ENCODE measurements around the gene LIAS. TPM values are rescaled to one million over a fixed set of nuclear protein-coding genes. Genes with fewer than 3 reads are reported as not detected.

Gene LIAS
- total RNA-seq, 1 experiment from 2014 or later: 6.8 TPM

DNA sequence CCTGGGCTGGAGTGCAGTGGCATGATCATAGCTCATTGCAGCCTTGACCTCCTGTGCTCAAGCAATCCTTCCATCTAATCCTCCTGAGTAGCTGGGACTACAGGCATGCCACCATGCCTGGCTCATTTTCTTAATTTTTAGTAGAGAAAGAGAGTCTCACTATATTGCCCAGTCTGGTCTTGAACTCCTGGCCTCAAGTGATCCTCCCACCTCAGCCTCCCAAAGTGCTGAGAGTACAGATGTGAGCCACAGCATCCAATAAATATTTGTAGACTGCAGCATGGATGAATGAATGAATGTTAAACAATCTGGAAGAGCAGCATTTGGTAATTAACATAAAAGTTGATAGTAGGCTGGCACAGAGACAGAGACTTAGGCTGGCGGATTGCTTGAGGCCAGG is 32.1 kb upstream of the LIAS start:
- BruUV-seq (replicated peaks): no TSS peak
- ATAC-seq: no peak
- POLR2A ChIA-PET: no interaction called here

DNA sequence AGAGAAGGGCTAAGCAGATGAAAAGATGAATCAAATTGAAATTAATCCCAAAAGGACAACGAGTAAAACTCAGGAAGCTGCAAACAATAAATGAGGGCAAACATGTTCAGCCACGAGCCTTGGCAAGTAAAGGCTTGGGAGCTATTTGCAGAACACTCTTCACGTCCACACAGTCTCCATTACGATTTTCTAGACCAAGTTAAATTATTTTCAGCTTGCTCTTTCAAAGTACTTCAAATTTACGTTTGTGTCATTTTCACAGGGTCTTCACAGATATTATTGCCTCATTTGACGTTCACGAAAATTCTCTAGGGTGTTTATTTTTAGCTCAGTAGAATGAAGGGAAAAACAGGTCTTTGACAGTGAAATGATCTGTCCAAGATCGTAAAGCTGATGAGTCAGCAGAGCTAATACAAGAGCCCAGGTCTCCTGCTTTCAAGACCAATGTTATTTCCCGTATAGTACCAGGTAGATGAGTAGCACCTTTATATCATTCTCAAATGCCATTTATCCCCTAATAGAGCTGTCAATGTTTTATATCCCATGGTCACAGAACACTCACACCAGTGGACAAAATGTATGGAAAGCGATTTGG is 31.2 kb upstream of the LIAS start:
- ATAC-seq: no peak
- no TSS peak for BruUV-seq (replicated peaks)
- no peaks in the 10 kb centered on the region for H3K4me1 ChIP-seq (ENCODE audit: control insufficient read depth, insufficient read depth, low read length)
- in situ Hi-C loops (cut with HindIII; ENCODE audit: low pct_unique_long_range_greater_than_20kb, low sequenced_read_pairs): no loop called here
- no peaks in the 10 kb centered on the region for H3K27me3 ChIP-seq (ENCODE audit: control insufficient read depth, insufficient read depth, low read length)
- no peaks in the 10 kb centered on the region for H3K9me3 ChIP-seq (ENCODE audit: control insufficient read depth, insufficient read depth, low read depth, low read length)
- H3K4me3 ChIP-seq (ENCODE audit: low read depth in 2 of 2, low read length in 2 of 2): no peak overlapping the region
- H3K27ac ChIP-seq (ENCODE audit: low read length): no peak overlapping the region
- TF ChIP-seq POLR2AphosphoS5 (IDR thresholded peaks at IDR 0.05; ENCODE audit: low read depth, low read length) (no peak), TCF7L2 (IDR thresholded peaks at IDR 0.05; ENCODE audit: low read depth, low read length) (no peak), SIN3A (IDR thresholded peaks at IDR 0.05; ENCODE audit: borderline replicate concordance, insufficient read depth, low read depth, low read length) (no peak)
- TF ChIP-seq, protein P1, sequence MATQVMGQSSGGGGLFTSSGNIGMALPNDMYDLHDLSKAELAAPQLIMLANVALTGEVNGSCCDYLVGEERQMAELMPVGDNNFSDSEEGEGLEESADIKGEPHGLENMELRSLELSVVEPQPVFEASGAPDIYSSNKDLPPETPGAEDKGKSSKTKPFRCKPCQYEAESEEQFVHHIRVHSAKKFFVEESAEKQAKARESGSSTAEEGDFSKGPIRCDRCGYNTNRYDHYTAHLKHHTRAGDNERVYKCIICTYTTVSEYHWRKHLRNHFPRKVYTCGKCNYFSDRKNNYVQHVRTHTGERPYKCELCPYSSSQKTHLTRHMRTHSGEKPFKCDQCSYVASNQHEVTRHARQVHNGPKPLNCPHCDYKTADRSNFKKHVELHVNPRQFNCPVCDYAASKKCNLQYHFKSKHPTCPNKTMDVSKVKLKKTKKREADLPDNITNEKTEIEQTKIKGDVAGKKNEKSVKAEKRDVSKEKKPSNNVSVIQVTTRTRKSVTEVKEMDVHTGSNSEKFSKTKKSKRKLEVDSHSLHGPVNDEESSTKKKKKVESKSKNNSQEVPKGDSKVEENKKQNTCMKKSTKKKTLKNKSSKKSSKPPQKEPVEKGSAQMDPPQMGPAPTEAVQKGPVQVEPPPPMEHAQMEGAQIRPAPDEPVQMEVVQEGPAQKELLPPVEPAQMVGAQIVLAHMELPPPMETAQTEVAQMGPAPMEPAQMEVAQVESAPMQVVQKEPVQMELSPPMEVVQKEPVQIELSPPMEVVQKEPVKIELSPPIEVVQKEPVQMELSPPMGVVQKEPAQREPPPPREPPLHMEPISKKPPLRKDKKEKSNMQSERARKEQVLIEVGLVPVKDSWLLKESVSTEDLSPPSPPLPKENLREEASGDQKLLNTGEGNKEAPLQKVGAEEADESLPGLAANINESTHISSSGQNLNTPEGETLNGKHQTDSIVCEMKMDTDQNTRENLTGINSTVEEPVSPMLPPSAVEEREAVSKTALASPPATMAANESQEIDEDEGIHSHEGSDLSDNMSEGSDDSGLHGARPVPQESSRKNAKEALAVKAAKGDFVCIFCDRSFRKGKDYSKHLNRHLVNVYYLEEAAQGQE (IDR thresholded peaks at IDR 0.05; ENCODE audit: insufficient read depth in 1 of 2, low read depth in 2 of 2, low read length in 1 of 2): no peak
- TF ChIP-seq, protein P2, sequence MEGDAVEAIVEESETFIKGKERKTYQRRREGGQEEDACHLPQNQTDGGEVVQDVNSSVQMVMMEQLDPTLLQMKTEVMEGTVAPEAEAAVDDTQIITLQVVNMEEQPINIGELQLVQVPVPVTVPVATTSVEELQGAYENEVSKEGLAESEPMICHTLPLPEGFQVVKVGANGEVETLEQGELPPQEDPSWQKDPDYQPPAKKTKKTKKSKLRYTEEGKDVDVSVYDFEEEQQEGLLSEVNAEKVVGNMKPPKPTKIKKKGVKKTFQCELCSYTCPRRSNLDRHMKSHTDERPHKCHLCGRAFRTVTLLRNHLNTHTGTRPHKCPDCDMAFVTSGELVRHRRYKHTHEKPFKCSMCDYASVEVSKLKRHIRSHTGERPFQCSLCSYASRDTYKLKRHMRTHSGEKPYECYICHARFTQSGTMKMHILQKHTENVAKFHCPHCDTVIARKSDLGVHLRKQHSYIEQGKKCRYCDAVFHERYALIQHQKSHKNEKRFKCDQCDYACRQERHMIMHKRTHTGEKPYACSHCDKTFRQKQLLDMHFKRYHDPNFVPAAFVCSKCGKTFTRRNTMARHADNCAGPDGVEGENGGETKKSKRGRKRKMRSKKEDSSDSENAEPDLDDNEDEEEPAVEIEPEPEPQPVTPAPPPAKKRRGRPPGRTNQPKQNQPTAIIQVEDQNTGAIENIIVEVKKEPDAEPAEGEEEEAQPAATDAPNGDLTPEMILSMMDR (IDR thresholded peaks at IDR 0.05): no peak
- ChIA-PET CTCF (no interaction called here), POLR2A (no interaction called here)
- H3K36me3 ChIP-seq (ENCODE audit: control insufficient read depth, insufficient read depth, low read length): no peaks in the 10 kb centered on the region
- DNase-seq (ENCODE audit: low read depth, low spot score): no peak
- intact Hi-C loops (cut with micrococcal nuclease; ENCODE audit: unreplicated experiment): no loop called here

More for the DNA sequence above, 32.1 kb upstream of the LIAS start:
- Histone ChIP-seq H3K4me1 (ENCODE audit: control insufficient read depth, insufficient read depth, low read length) (no peaks in the 10 kb centered on the region), H3K27ac (ENCODE audit: low read length) (no peak overlapping the region), H3K36me3 (ENCODE audit: control insufficient read depth, insufficient read depth, low read length) (no peaks in the 10 kb centered on the region), H3K27me3 (ENCODE audit: control insufficient read depth, insufficient read depth, low read length) (no peaks in the 10 kb centered on the region), H3K9me3 (ENCODE audit: control insufficient read depth, insufficient read depth, low read depth, low read length) (no peaks in the 10 kb centered on the region), H3K4me3 (ENCODE audit: low read depth in 2 of 2, low read length in 2 of 2) (no peak overlapping the region)
- TF ChIP-seq POLR2AphosphoS5 (IDR thresholded peaks at IDR 0.05; ENCODE audit: low read depth, low read length): no peak
- no peak for TF ChIP-seq SIN3A (IDR thresholded peaks at IDR 0.05; ENCODE audit: borderline replicate concordance, insufficient read depth, low read depth, low read length)
- TF ChIP-seq, protein P2 (IDR thresholded peaks at IDR 0.05): no peak
- TF ChIP-seq TCF7L2 (IDR thresholded peaks at IDR 0.05; ENCODE audit: low read depth, low read length): no peak
- TF ChIP-seq, protein P1 (IDR thresholded peaks at IDR 0.05; ENCODE audit: insufficient read depth in 1 of 2, low read depth in 2 of 2, low read length in 1 of 2): no peak
- DNase-seq (ENCODE audit: low read depth, low spot score): no peak
- in situ Hi-C loops (cut with HindIII; ENCODE audit: low pct_unique_long_range_greater_than_20kb, low sequenced_read_pairs) (no loop called here), intact Hi-C loops (cut with micrococcal nuclease; ENCODE audit: unreplicated experiment) (no loop called here)
- CTCF ChIA-PET: no interaction called here

Measured in Panc1 (cell line).